Mesothelial cell of epicardium (in vitro differentiated cells): Measurements from ENCODE around the gene ZNF148. TPM values are rescaled to one million over a fixed set of nuclear protein-coding genes. Genes with fewer than 3 reads are reported as not detected.

ENCODE experiments used
- DNase-seq, 2 experiments: peaks; one replicate each; pipeline ENCODE4 v3.0.0; 2021; ENCODE audit warnings: low spot score in 2 of 2; ENCODE audit not compliant: unreplicated experiment in 2 of 2
- H3K27ac Mint-ChIP-seq: 2 replicates; pipeline ENCODE4 v1.8.0; 2021; ENCODE audit warnings: mixed read lengths
- H3K27me3 Mint-ChIP-seq: 2 replicates; pipeline ENCODE4 v1.8.0; 2021; ENCODE audit warnings: low read depth, mixed read lengths
- H3K36me3 Mint-ChIP-seq: 2 replicates; pipeline ENCODE4 v1.8.0; 2021; ENCODE audit warnings: mixed read lengths
- H3K4me1 Mint-ChIP-seq: 2 replicates; pipeline ENCODE4 v1.8.0; 2021; ENCODE audit warnings: mixed read lengths
- H3K4me3 Mint-ChIP-seq: 2 replicates; pipeline ENCODE4 v1.8.0; 2021; ENCODE audit warnings: mild to moderate bottlenecking, moderate library complexity, mixed read lengths
- H3K9me3 Mint-ChIP-seq: 2 replicates; pipeline ENCODE4 v1.8.0; 2021; ENCODE audit warnings: mixed read lengths
- total RNA-seq: library from RNA; stranded (reverse); gene quantifications from 3 replicates; pipeline ENCODE4 v1.2.1, GENCODE V29; 2021
- TF ChIP-seq, protein P1 (sequence below): fragments of 200-600 bp; sonication (generic); IDR thresholded peaks from one replicate; pipeline ENCODE4 v1.5.0; 2021; ENCODE audit warnings: antibody characterized with exemption; ENCODE audit not compliant: unreplicated experiment

The ZNF148 gene
- total RNA-seq, 1 donor from 2014 or later: 52.1 TPM

DNA sequence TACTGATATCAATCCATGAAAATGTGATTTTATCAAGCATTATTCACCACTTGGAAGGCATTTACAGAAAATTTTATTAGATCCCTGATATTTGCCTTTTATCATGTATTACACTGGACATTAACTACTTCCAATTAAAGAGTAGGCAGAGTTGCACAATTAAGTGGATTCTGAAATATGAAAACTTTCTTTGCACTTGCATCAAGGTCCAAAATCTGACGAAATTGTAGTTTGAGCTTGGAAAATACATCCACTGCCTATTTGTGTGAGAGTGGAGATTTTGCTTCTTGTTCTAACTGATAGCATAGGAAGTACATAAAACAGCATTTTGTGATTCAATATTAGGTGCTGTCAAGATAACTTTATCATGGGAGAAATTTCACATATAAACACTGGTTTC is 113.0 kb downstream of the ZNF148 start:
- Mint-ChIP-seq H3K9me3 (peaks cover 20% of the 10 kb centered on the region), H3K27ac (no peak overlapping the region), H3K27me3 (no peaks in the 10 kb centered on the region), H3K4me3 (no peak overlapping the region), H3K36me3 (peaks cover 40% of the 10 kb centered on the region), H3K4me1 (no peaks in the 10 kb centered on the region)
- DNase-seq: no peak
- TF ChIP-seq, protein P1, sequence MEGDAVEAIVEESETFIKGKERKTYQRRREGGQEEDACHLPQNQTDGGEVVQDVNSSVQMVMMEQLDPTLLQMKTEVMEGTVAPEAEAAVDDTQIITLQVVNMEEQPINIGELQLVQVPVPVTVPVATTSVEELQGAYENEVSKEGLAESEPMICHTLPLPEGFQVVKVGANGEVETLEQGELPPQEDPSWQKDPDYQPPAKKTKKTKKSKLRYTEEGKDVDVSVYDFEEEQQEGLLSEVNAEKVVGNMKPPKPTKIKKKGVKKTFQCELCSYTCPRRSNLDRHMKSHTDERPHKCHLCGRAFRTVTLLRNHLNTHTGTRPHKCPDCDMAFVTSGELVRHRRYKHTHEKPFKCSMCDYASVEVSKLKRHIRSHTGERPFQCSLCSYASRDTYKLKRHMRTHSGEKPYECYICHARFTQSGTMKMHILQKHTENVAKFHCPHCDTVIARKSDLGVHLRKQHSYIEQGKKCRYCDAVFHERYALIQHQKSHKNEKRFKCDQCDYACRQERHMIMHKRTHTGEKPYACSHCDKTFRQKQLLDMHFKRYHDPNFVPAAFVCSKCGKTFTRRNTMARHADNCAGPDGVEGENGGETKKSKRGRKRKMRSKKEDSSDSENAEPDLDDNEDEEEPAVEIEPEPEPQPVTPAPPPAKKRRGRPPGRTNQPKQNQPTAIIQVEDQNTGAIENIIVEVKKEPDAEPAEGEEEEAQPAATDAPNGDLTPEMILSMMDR: no peak

DNA sequence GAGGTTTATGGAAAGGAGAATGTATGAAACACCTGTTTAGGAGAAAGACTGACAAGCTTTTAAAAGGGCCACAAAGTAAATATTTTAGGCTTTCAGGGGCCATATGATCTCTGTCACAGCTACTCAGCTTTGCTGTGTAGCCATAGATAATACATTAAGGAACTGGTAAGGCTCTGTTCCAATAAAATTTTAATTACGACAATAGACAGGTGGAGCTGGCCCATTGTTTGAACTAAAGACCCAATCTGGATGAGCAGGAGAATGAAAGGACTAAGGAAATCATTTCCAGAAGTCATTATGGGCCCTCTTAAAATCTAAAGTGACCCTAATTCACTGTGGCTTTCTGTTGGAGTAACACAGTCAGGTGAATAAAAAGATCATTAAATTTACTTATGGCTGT is 114.1 kb downstream of the ZNF148 start:
- Mint-ChIP-seq H3K27ac (no peak overlapping the region), H3K4me3 (no peak overlapping the region), H3K36me3 (peaks cover 36% of the 10 kb centered on the region), H3K27me3 (no peaks in the 10 kb centered on the region), H3K9me3 (peaks cover 16% of the 10 kb centered on the region), H3K4me1 (no peaks in the 10 kb centered on the region)
- no peak for DNase-seq
- TF ChIP-seq, protein P1: no peak

DNA sequence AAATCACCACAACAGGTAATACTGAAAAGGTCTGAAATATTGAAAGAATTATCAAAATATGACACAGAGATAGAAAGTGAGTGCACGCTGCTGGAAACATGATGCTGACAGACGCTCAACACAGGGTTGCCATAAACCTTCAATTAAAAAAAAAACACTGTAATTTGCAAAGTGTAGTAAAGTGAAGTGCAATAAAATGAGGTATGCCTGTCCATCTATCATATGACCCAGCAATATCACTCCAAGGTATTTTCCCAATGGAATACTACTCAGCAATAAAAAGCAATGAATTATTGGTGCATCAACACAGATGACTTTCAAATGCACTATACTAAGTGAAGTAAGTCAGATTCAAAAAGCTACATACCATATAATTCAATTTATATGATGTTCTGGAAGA is 115.0 kb downstream of the ZNF148 start:
- H3K4me3 Mint-ChIP-seq: no peak overlapping the region
- no peak for DNase-seq
- no peaks in the 10 kb centered on the region for H3K27me3 Mint-ChIP-seq
- peaks cover 15% of the 10 kb centered on the region for H3K9me3 Mint-ChIP-seq
- TF ChIP-seq, protein P1: no peak
- no peak overlapping the region for H3K27ac Mint-ChIP-seq
- peaks cover 34% of the 10 kb centered on the region for H3K36me3 Mint-ChIP-seq
- no peaks in the 10 kb centered on the region for H3K4me1 Mint-ChIP-seq

DNA sequence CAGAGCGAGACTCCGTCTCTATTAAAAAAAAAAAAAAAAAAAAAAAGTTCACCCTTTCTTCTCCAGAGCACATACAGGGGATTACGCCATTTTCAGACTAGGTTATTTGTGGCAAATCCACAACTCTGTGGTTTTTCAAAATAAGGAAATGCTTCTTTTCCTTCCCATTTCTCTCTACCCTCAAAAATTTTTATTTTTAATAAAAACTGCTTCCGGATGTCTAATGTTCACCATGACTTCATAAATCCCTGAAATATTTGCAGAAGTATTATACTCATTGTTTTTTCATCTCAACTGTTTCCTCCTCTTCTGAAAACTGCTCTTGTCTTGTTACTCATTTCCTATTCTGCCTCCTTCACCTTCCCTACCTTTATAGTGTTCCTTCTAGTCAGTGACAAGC is 117.6 kb downstream of the ZNF148 start:
- H3K4me3 Mint-ChIP-seq: no peak overlapping the region

DNA sequence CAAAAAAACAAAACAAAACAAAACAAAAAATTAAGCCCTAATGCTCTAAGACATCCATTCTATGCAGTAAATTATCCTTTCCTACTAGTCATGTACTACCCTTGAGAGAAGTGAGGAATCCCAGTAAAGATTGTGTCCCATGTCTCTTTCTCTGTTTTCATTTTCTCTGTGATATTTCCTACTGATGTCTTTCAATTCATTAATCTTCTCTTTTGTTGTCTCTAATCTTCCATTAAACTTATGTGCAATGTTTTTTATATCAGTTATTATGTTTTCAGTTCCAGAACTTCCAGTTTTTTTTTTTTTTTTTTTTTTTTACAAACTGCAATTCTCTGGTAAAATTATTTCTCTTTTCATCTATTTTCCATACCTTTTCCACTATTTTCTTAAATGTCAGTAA is 118.5 kb downstream of the ZNF148 start:
- TF ChIP-seq, protein P1: no peak
- Mint-ChIP-seq H3K27me3 (no peaks in the 10 kb centered on the region), H3K36me3 (peaks cover 32% of the 10 kb centered on the region), H3K4me1 (no peaks in the 10 kb centered on the region), H3K27ac (no peak overlapping the region), H3K9me3 (peaks cover 15% of the 10 kb centered on the region), H3K4me3 (no peak overlapping the region)
- DNase-seq: no peak

More for the DNA sequence above, 117.6 kb downstream of the ZNF148 start:
- no peak for DNase-seq
- Mint-ChIP-seq H3K36me3 (peaks cover 32% of the 10 kb centered on the region), H3K9me3 (peaks cover 15% of the 10 kb centered on the region), H3K27ac (no peak overlapping the region), H3K4me1 (no peaks in the 10 kb centered on the region), H3K27me3 (no peaks in the 10 kb centered on the region)
- TF ChIP-seq, protein P1: no peak

DNA sequence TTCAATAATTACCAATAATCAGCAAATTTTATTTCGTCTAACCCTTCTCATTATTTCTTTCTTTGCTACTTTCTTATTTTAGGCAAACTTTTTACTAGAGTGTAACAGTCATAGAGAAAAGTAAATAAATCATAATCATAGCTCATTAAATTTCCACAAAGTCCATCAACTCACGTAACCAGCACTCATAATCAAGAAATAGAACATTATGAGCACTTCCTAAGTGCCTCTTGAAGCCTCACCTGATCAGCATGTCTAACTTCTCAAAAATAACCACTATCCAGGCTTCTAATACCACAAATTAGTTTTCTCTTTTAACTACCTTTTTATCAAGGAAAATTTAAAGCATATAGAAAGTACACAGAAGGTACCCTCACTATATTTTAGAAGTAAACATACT is 124.2 kb downstream of the ZNF148 start:
- Mint-ChIP-seq H3K36me3 (peaks cover 17% of the 10 kb centered on the region), H3K4me1 (no peaks in the 10 kb centered on the region), H3K27me3 (no peaks in the 10 kb centered on the region), H3K27ac (no peak overlapping the region), H3K4me3 (no peak overlapping the region), H3K9me3 (no peaks in the 10 kb centered on the region)
- no peak for DNase-seq
- TF ChIP-seq, protein P1: no peak
